GM23248 (cell line): ENCODE data around the gene LINGO4.

Experiments used
- EZH2 ChIP-seq: fragments of 200-600 bp; sonication (generic); IDR thresholded peaks from 2 replicates; pipeline ENCODE4 v1.6.1; 2018; ENCODE audit warnings: antibody characterized with exemption, mild to moderate bottlenecking; ENCODE audit not compliant: insufficient read depth, poor library complexity, severe bottlenecking
- EZH2phosphoT487 ChIP-seq: fragments of 200-600 bp; sonication (generic); IDR thresholded peaks from 2 replicates; pipeline ENCODE4 v1.6.1; 2018; ENCODE audit warnings: antibody characterized with exemption, moderate library complexity, mild to moderate bottlenecking, low read depth; ENCODE audit not compliant: insufficient read depth

DNA sequence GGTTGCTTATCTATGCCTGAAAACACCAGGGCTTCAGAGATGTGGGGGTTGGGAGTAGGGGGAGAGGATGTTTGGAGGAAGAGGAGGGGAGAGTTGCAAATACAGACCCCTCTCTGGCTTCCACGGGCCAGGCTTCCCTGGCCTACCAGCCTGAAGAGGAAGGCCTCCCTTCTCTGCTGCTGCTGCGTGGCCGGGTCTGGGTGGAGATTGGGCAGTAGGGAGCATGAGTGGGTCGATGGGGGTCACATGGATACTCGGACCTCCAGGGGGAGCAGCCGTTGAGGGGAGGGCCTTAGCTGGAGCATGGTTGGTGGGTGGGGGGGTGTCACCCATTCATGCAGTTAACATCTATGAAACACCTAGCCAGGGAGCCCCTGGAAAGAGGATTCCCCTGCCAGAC lies 24.8 kb upstream of the LINGO4 start:
- no peak for TF ChIP-seq EZH2phosphoT487
- TF ChIP-seq EZH2 = no peak
